Activated CD8-positive, alpha-beta memory T cell treated with anti-CD3 and anti-CD28 coated beads, Interleukin-2, amount 50 U/mL, for 4 hours (primary cell): Measurements from ENCODE around the gene NUDC.
"Not testable (repeated sequence)": the region's sequence is repeated elsewhere in the genome, so short reads cannot be mapped to it uniquely, and the experiment has no call there.

Experiments used
- DNase-seq: peaks from one replicate; pipeline ENCODE4 v3.0.0-alpha.2; 2020

NUDC gene

DNA sequence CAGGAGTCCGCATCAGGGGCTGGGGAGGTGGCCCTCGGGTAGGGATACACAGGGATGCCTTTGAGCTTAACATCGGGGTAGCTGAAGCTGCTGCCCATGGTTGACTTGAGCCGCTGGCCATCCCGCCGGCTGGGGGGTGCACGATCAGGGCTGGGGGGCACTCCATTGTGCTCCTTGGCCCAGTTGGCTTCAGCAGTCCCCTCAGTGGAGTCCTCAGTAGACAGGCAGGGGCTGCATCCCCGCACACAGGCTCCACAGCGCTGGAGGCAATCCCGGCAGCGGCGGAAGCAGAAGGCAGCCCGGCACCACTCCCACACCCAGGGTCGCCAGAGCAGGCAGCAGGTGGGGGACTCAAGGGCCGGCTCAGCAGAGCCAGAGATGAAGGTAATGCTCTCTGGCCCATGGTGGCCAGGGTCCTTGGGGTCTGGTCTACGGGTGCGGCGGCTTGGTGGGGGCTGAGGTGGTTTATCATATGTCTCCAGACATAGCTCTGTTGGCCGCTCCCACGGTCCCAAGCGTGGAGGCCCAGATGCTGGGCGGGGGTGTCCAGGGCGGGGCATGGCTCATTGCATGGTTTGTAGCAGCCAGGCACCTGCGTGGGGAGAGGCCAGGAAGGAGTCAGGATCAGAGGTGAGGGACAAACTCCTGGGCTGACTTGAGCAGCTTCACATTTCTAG, 30.4 kb downstream of the NUDC start:
- no peak for DNase-seq

DNA sequence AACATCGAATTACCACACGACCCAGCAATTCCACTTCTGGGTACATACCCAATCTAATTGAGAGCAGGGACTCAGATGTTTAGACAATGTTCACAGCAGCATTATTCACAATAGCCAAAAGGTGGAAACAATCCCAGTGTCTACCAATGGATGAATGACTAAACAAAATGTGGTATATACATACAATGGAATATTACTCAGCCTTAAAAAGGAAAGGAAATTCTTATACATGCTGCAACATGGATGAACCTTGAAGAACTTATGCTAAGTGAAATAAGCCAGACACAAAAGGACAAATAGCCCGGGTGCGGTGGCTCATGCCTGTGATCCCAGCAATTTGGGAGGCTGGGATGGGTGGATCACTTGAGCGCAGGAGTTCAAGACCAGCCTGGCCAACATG, 31.8 kb downstream of the NUDC start:
- no peak for DNase-seq

DNA sequence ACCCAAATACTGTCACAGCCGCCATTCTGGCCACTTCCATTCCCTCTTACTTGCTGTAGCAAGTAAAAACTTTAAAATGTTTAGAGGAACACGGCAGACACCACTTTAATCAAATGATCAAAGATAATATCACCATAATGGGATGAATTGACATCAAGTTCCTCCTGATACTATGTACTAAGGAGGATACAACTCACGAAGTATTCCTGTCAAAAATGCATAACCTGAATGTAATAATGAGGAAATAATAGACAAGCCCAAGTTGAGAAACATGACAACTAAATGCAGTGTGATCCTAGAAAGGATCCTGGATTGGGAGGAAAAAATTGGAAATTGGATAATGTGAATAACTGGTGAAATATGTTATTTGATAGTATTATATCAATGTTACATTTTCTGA, 34.8 kb downstream of the NUDC start:
- DNase-seq = no peak

DNA sequence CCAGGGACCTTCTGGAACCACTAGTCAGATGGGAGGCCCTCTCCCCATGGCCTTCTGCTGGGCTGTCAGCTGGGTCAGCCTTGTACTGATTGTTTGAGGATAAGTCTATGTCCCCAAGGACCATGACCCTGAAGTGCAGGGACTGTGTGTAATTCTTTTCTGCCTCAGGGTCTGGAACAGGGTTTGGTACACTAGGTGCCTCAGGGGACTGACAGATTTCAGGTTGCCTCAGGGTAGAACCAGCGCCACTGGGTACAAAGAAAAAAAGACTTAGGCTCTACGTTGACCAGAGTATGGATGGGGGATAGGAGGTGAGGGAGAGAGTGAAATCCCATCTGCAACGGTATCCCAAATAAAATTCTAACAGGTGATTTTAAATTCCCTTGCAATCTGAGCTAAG, 35.8 kb downstream of the NUDC start:
- no peak for DNase-seq

DNA sequence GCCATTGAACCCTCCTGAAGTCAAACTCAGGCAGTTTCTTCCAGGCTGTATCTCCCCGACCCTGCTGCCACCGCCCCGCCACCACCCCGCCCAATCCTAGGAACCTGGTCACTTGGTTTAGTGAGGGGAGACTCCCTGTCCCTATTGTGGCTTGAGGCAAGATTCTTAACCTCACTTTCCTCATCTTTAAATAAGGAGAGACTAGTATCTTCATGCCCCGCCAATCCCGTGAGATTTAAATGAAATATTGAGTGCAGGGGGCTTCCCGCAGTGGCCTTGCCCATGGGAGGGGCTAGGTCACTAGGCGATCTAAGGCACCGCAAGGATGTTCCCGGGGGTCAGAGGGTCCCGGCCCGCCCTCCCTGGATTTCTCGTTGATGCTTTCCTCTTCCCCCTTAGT, 37.7 kb downstream of the NUDC start:
- no peak for DNase-seq

DNA sequence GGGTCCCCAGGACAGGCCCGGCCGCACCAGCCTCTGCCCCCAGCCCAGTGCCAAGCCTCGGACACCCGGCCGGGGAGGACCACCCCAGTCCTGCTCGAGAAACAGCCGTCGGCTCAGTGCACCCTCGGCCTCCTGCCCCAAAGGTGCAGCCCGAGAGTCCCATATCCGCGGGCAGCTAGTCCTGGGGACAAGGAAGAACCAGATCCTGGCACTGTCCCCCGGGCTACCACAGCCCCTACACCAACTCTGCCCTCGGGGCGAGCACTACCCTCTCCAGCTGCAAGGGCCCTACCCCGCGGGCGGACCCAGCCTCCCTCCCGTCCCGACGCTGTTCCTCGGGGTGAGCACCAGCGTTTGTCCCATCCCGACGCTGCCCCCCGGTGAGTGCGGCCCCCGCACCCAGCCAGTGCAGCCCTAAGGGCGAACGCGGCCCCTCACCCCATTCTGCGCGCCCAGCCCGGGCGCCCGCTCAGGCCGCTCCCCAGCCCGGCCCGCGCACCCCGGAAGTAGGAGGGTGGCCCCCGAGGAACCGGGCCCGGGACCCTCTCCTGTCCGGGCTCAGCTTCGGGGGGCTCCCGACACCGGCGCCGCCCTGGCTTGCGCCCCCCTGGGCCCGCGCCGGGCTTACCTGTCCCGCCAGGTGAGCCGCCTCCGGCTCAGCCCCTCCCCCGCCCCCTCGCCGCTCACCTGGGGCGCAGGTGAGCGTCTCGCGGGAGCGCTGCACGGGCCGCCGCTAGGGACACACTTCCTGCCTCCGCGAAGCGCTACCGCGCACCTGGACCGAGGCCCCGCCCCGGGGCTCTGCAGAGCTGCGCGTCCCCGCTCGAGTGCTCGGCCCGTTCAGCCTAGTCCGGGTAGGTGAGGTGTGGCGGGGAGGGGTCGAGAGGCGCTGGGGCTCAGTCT, 38.4 kb downstream of the NUDC start, which contains the start of gene KDF1:
TSS of gene KDF1 (minus strand) at position 747 of the 903 bp plus-strand sequence. CDS start 8,088 bp downstream, outside the sequence.
- DNase-seq = peak; percentile 62

DNA sequence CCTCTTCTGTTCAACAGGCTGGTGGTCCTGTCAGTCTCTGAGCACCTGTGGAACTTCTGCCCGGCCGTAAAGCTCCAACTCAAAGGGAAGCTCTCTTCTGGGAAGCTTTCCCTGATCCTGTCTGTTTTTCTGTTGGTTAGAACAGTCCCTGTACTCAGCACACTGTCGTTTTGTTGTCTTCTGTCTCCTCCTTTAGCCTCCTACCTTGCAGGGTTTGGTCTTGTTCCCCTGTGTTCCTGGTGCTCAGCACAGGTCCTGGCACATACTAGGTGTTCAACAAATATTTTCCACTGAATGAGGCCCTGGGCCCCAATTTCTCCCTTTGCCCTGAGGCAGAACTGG, 39.1 kb downstream of the NUDC start:
- DNase-seq = no peak

DNA sequence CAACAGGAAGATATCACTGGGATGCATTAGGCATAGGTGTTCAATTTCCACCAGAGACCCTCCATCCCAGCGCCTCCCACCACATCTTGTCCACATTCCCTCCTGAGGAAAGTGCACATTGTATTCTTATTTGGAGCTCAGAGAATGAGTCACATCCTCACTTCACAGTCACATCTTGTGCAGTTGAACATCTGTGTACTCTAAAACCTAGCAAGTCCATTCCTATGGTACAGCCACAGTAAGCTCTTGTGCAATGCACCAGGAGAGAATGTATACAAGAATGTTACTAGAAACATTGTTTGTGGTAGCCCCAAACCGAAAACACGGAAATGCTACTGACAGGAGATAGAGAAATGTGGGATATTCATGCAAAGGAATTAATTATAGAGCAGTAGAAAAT, 40.3 kb downstream of the NUDC start:
- no peak for DNase-seq

DNA sequence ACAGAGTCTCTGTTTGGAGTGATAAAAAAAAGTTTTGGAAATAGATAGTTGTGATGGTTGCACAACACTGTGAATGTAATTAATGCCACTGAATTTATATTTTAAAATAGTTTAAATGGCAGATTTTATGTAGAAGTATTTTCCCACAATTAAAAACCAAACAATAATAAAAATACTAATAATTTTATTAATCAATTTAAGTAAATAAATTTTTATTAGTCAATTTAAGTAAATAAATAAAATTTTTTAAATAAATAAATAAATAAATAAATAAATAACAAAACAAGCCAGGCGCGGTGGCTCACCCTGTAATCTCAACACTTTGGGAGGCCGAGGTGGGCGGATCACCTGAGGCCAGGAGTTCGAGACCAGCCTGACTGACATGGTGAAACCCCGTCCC, 43.7 kb downstream of the NUDC start:
- no peak for DNase-seq

DNA sequence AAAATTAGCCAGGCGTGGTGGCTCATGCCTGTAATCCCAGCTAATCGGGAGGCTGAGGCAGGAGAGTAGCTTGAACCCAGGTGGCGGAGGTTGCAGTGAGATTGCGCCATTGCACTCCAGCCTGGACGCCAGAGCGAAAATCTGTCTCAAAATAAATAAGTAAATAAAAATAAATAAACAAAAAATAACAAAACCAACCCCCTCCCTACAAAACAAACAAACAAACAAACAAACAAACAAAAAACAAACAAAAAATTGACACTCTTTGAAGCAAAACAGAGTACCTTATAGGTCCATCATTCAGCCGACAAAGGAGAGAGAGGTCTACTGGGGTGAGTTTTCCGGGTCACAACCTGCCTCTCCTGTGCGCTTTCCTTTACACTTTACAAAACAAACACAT, 44.1 kb downstream of the NUDC start:
- DNase-seq = no peak

DNA sequence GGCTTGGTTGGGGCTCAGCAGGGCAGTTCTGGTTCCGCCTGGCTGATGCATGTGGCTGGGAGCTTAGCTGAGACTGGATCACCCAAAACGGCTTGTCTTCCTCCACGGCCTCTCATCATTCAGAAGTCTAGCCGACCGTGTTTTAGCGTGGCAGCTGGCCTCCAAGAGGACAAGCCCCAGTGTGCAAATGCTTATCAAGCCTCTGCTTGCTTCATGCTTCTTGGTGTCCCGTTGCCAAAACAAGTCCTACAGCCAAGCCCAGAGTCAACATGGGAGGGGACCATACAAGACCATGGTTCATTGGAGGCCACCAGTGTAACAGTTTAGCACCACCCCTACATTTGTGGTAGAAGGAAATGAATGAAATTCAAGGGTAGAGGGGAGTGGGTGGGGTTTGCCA, 49.3 kb downstream of the NUDC start:
- no peak for DNase-seq

DNA sequence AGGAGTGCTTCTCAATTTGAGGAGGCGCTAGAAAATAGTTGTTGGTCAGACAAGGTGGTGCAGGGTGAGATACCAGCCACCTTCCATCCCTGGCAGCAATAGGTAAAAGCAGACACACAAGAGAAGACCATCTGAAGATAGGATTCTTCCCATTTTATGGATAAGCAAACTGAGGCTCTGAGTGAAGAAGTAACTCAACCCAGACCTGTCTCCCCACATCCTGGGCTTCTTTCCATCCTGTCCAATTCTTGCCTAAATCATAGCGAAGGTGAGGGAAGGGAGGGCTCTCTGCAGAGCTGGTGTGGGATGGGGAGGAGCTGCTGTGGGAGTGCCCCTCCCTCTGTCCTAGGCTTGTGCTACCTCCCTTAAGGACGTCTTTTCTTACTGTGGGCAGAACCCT, 50.0 kb downstream of the NUDC start:
- no peak for DNase-seq

DNA sequence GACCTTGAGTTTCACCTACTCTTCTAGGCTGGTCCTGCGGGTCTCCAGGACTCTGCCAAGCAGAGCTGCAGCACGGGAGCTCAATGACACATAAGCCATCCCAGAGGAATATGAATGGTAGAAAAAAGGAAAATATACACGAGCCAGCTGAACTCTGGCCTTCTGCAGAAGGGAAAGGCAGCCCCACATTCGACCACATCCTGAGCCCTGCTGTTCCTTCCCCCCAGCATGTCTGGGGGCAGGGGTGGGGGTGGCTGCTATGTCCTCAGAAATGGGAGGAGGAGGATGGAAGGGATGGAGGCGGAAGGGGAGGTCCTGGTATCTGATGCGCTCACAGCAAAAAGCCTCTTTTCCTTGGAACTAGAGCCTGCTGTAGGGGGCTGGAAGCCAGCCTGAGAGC, 50.8 kb downstream of the NUDC start:
- no peak for DNase-seq

DNA sequence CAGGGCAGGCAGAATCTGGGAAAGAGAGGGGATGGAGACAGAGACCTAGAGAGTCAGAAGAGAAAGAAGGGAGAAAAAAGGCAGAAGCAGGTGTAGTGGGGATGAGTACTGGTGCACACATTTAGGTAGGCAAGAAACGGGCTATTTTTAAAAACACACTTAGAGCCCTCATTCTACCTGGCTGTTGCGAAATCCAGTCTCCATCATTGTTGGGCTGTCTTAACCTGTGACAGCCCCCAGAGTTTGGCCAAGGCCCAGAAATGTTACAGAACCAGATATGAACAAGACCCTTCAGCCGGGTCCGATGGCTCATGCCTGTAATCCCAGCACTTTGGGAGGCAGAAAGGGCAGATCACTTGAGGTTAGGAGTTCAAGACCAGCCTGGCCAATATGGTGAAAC, 51.3 kb downstream of the NUDC start:
- no peak for DNase-seq

DNA sequence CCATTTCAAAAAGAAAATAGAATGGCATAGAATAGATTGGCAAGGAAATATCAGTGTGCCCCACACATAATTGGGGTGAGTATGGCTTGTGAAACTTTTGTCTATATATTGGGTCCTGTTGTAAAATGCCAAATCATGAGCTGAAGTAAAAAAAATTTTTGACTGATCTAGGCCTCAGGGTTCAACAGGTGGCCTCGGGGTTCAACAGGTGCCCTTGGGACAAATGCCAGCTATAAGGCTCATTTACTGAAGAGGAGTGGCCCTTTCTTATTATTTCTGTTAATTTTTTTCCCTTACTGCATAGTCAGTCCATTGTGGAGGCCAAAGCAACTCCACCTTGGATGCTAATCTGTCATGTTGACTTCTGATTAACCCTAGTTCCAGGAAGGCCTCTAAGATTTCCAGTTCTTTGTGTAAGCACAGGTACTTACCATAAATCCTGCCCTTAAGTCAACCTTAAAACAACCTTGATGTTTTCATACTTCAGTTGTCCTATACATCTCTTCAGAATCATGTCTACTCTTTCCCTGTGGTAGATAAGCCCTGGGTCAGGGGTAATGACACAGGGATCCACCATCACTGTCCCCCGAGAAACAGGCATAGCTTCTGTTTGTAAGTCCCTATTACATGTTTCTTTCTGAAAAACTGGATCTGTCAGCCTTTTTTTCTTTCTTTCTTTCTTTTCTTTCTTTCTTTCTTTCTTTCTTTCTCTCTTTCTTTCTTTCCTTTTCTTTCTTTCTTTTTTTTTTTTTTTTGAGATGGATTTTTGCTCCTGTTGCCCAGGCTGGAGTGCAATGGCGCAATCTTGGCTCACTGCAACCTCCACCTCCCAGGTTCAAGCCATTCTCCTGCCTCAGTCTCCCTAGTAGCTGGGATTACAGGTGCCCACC, 55.3 kb downstream of the NUDC start:
- no peak for DNase-seq

DNA sequence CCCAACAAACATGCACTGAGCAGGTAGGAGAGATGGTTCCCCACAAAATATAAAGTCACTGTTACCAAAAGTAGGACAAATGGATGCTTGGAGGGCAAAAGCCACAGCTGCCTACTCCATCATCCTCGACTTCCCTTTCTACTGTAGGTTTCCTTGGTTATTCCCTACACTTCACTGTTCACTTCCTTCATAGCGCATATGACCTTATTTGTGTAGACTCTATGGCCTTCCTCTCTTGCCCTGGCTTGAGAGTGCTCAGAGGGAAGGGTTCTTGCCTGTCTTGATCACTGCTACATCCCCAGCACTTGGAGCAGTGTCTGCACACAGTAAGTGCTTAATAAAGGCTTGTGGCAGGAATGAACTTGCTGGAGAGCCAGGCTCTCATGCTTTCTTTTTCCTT, 57.4 kb downstream of the NUDC start:
- no peak for DNase-seq

DNA sequence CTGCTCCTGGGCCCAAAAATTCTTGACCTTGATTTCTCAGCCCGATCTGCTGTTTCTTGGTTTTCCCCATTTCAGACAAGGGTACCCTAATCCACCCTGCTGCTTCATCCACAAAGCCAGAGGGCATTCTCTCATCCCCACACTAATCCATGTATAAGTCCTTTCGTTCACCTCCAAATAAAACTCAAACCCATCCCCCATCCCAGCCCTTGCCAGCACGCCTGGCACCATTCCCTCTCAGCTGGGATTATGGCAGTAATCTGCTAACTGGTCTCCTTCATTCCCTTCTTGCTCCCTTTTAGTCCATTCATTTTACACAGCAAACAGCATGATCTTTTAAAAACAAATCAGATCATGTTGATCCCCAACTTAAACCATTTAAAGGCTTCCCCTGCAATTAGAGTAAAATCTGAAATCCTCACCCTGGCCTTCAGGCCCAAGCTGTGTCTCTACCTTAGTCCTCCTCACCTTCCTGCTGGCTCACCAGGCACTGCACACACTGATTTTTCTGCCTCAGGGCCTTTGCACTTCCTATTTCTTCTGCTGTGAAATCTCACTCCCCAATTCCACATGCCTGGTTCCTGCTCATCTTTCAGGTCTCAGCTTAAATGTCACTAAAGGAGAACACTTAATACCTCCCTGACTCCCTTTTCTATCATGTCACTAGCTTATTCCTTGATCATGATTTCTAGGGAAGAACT, 59.8 kb downstream of the NUDC start:
- no peak for DNase-seq

DNA sequence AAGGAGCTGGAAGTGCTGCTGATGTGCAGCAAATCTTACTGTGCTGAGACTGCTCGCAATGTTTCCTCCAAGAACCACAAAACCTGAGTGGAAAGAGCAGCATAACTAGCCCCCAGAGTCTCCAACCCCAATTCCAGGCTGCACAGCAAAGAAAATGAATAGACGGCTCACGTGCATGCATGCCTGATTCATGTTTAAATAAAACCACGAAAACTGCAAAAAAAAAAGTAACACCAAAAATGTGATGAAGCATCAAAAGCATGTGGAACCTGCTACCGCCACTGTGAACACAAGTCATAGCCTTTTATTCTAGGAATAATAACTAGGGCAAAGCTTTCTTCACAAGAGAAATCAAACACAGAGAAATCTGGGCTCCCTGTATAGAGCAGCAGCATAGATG, 62.3 kb downstream of the NUDC start:
- DNase-seq = no peak

DNA sequence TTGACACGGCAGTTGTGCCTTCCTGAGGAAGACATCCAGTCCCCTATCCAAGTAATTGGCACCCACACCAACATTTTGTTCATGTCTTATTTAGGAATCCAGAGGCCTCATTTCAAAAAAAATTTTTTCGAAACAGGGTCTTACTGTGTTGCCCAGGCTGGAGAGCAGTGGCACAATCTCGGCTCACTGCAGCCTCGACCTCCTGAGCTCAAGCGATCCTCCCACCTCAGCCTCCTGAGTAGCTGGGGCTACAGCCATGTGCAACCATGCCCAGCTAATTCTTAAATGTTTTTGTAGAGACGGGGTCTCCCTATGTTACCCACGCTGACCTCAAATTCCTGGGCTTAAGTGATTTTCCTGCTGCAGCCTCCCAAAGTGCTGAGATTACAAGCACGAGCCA, 62.7 kb downstream of the NUDC start:
- DNase-seq = no peak

DNA sequence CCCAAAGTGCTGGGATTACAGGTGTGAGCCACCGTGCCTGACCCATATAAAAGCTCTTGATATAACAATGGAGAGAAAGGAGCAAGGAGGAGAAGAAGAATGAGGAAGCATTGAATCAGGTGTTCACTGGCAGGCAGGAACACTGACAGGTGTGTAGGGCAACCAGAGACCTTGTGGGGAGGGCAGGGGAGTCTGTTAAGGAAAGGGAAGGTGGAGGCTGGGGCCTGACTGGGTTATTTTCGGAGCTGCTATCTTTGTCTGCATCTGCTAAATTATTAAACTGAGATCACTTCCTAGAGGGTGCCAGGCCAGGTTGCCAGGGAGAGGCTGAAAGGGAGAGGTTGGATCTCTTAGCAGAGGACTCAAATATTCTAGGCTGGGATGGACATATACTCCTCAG, 65.1 kb downstream of the NUDC start:
- no peak for DNase-seq

DNA sequence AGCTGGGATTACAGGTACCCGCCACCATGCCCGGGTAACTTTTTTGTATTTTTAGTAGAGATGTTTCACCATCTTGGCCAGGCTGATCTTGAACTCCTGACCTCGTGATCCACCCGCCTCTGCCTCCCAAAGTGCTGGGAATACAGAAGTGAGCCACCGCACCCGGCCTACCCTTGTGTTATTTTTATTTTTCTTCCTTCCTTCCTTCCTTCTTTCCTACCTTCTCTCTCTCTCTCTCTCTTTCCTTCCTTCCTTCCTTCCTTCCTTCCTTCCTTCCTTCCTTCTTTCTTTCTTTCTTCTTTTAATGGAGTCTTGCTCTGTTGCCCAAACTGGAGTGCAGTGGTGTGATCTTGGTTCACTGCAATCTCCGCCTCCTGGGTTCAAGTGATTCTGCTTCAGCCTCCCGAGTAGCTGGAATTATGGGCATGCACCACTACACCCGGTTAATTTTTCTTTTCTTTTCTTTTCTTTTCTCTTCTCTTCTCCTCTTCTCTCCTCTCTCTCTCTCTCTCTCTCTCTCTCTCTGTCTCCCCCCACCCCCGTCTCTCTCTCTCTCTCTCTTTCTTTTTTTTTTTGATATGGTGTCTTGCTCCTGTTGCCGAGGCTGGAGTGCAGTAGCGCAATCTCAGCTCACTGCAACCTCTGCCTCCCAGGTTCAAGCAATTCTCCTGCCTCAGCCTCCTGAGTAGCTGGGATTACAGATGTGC, 68.0 kb downstream of the NUDC start:
- DNase-seq = not testable (repeated sequence)
